ENCODE data around the gene PPP6R2. TPM values are rescaled to one million over a fixed set of nuclear protein-coding genes. Genes with fewer than 3 reads are reported as not detected.

The PPP6R2 gene
- total RNA-seq, 2 donors from 2014 or later, result 58.7 to 81.2 TPM

DNA sequence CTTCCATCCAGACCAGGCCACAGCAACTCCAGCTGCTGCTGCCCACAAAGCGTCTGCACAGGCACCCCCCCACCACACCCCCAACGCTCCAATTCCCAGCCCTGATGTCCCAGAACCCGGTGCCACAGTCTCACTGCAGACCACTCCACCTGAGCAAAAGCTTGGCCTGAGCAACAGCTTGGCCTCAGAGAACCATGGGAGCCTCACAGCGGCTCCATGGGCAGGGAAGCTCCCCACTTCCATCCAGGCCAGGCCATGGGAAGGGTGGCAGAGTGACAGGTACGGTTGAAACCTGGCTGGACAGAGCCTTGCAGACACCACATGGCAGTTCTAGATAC is 48.8 kb upstream of the PPP6R2 start:
- no peak overlapping the region for H3K4me3 Mint-ChIP-seq
- Histone ChIP-seq H3K4me3 (ENCODE audit: low read length) (no peak overlapping the region), H3K9ac (ENCODE audit: extremely low read depth, low read length, poor library complexity, severe bottlenecking) (no peak overlapping the region), H3K9me3 (ENCODE audit: control insufficient read depth, low read length) (no peaks in the 10 kb centered on the region), H3K27ac (ENCODE audit: low read depth, low read length) (peak overlapping the region; percentile 10), H3K36me3 (ENCODE audit: control insufficient read depth, insufficient read depth, low read length) (peaks cover 2% of the 10 kb centered on the region), H3K27me3 (ENCODE audit: control insufficient read depth, insufficient read depth, low read length, poor library complexity, severe bottlenecking) (no peaks in the 10 kb centered on the region), H3K4me1 (ENCODE audit: control insufficient read depth, insufficient read depth, low read length) (peaks cover 15% of the 10 kb centered on the region)
- H3K36me3 Mint-ChIP-seq (ENCODE audit: low read depth), result peaks cover 2% of the 10 kb centered on the region
- WGBS, 2 experiments (ENCODE audit: insufficient coverage in 1 of 2, insufficient read length in 1 of 2), result 71 to 90% methylated on average over 3 to 5 of the region's 5 CpGs
- H3K9me3 Mint-ChIP-seq, result no peaks in the 10 kb centered on the region
- H3K4me1 Mint-ChIP-seq, result peaks cover 8% of the 10 kb centered on the region
- TF ChIP-seq CTCF (conservative IDR thresholded peaks at IDR 0.05), result no peak
- no peaks in the 10 kb centered on the region for H3K27me3 Mint-ChIP-seq (ENCODE audit: insufficient read depth)
- DNase-seq, result no peak
- peak overlapping the region; percentile 72 for H3K27ac Mint-ChIP-seq

DNA sequence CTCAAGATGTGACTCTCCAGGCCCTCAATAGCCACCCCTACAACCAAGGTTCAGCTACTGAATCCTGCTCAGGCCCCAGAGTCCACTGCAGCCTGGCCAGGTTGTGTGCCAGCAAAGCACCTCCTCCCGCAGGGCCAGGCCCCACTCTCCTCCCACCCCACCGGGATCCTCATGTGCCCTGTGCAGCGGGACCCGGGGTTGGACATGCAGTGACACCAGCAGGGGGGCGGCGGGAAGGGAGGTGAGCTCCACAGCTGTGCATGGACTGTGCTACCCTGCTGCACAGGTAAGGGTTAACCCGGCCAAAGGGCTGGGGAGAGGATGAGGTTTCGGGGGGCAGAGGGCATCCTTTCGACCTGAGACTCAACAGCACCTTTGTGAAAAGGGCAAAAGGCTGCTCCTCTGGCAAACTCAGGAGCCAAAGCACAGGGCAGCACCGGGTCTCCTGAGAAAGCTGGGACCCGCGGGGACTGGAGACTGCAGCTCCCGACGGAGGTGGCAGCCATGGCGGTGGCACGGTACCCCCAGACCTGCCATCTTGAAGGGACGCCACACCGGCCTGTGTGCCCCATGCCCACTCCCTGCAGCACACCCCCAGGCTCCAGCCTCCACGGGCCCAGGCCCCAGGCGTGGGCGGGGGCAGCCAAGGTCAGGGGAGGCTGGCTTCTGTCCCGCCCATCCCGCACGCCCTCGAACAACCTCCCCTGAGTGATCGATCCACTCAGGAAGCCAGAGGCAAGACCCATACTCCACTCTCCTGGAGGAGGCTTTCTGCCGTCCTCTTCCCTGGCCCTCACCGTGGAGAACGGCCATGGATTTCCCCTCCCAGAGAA is 46.3 kb upstream of the PPP6R2 start:
- peaks cover 8% of the 10 kb centered on the region for H3K4me1 Mint-ChIP-seq
- no peaks in the 10 kb centered on the region for H3K27me3 Mint-ChIP-seq (ENCODE audit: insufficient read depth)
- no peak overlapping the region for H3K4me3 Mint-ChIP-seq
- Histone ChIP-seq H3K27ac (ENCODE audit: low read depth, low read length) (no peak overlapping the region), H3K36me3 (ENCODE audit: control insufficient read depth, insufficient read depth, low read length) (no peaks in the 10 kb centered on the region), H3K9ac (ENCODE audit: extremely low read depth, low read length, poor library complexity, severe bottlenecking) (no peak overlapping the region), H3K4me3 (ENCODE audit: low read length) (no peak overlapping the region), H3K9me3 (ENCODE audit: control insufficient read depth, low read length) (no peaks in the 10 kb centered on the region), H3K27me3 (ENCODE audit: control insufficient read depth, insufficient read depth, low read length, poor library complexity, severe bottlenecking) (no peaks in the 10 kb centered on the region), H3K4me1 (ENCODE audit: control insufficient read depth, insufficient read depth, low read length) (peaks cover 15% of the 10 kb centered on the region)
- no peak for TF ChIP-seq CTCF (conservative IDR thresholded peaks at IDR 0.05)
- no peak overlapping the region for H3K27ac Mint-ChIP-seq
- no peaks in the 10 kb centered on the region for H3K9me3 Mint-ChIP-seq
- 91 to 93% methylated on average over 20 to 29 of the region's 29 CpGs for WGBS, 2 experiments (ENCODE audit: insufficient coverage in 1 of 2, insufficient read length in 1 of 2)
- no peaks in the 10 kb centered on the region for H3K36me3 Mint-ChIP-seq (ENCODE audit: low read depth)
- no peak for DNase-seq

GRCh38 chr22:50297510-50298265 is 45.4 kb upstream of the PPP6R2 start:
- H3K27me3 ChIP-seq (ENCODE audit: control insufficient read depth, insufficient read depth, low read length, poor library complexity, severe bottlenecking), result no peaks in the 10 kb centered on the region
- H3K36me3 ChIP-seq (ENCODE audit: control insufficient read depth, insufficient read depth, low read length), result no peaks in the 10 kb centered on the region
- no peak overlapping the region for H3K27ac ChIP-seq (ENCODE audit: low read depth, low read length)
- H3K4me3 ChIP-seq (ENCODE audit: low read length), result no peak overlapping the region
- no peak for DNase-seq
- H3K4me1 Mint-ChIP-seq, result peaks cover 6% of the 10 kb centered on the region
- H3K36me3 Mint-ChIP-seq (ENCODE audit: low read depth), result no peaks in the 10 kb centered on the region
- no peaks in the 10 kb centered on the region for H3K9me3 Mint-ChIP-seq
- H3K27ac Mint-ChIP-seq, result no peak overlapping the region
- no peaks in the 10 kb centered on the region for H3K27me3 Mint-ChIP-seq (ENCODE audit: insufficient read depth)
- no peak overlapping the region for H3K9ac ChIP-seq (ENCODE audit: extremely low read depth, low read length, poor library complexity, severe bottlenecking)
- TF ChIP-seq CTCF (conservative IDR thresholded peaks at IDR 0.05), result no peak
- H3K4me3 Mint-ChIP-seq, result no peak overlapping the region
- H3K9me3 ChIP-seq (ENCODE audit: control insufficient read depth, low read length), result no peaks in the 10 kb centered on the region
- peaks cover 15% of the 10 kb centered on the region for H3K4me1 ChIP-seq (ENCODE audit: control insufficient read depth, insufficient read depth, low read length)
- 95 to 97% methylated on average over 14 to 20 of the region's 20 CpGs for WGBS, 2 experiments (ENCODE audit: insufficient coverage in 1 of 2, insufficient read length in 1 of 2)

Measured in endodermal cell (in vitro differentiated cells).